GM21786 (cell line): ENCODE data around the gene ARMH2.

ENCODE experiments used
- ATAC-seq: cut with Tn5 transposase; IDR thresholded peaks from one replicate; pipeline ENCODE4 v1.9.1; 2021; ENCODE audit not compliant: unreplicated experiment

ARMH2 gene

DNA sequence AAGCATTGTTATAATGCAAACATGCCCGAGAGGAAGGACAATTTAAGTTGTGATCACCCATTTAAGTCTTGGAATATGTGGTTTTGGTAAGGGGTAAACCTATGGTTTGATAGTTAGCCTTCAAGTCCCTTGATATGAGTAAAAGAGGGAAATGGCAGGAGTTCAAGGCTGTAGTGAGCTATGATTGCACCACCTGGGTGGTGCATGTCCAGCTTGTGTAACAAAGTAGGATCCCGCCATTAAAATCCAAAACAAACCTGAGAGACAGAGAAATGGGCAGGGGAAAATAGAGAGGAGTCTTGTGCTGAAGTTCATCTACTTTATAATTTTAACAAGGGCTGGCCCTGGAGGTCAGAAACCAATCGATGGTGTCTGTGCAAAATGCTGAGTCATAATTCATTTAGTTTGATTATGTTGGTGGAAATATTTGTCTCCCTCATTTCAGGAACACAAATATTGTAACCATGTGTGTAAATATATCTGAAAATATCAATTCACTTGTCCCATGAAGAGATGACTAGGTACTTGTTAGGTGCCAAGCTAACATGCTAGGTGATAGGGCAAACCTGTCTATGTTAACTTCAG is 23.2 kb upstream of the ARMH2 start:
- no peak for ATAC-seq

DNA sequence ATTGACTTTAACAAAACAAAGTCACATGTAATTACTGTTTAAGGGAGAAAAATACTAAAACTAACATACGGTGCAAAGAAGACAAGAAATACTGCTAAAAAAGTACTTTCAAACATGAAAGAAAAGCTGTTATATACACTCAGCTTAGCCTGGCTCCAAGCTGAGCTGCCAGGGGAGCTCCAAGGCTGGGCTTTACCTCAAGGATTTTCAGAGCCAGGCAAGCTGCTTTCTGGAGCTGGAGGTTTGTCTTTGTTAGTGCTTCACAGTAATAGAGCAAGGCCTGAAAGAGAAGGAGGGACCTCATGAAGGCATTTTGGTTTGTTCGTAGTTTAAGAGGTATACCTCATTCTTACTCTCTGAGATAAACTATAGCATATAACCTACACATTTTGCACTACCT is 19.6 kb upstream of the ARMH2 start:
- no peak for ATAC-seq

DNA sequence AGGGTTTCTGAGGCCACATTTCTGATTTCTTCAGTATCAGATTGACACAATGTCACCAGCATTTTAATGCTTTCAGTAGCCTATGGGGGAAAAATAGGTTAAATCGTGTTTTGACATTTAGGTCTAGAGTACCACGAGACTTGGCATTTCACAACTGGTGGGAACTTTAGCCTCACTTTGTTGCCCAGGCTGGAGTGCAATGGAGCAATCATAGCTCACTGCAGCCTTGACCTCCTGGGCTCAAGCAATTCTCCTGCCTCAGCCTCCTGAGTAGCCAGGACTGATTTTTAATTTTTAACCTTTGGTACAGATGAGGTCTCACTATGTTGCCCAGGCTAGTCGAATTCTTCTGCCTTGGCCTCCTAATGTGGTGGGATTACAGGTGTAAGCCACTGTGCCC is 11.0 kb upstream of the ARMH2 start:
- ATAC-seq, result no peak

DNA sequence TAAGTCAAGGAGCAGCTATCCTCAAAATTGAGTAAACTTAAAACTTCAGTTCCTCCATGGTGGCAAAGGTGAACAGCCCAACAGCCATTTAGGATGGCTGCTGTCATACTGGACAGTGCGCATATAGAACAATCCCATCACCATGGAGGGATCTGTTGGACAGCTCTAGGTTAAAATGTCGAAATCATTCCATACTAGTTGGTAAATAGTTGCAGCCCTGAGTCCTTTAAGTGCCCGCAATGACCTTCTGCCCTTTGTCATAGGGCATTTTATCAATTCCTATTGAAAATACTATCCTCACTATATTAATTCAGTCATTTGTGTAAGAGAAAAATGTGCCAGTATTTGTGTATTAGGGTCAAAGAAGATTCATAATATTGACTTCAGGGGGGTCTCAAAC is 8.9 kb upstream of the ARMH2 start:
- no peak for ATAC-seq

DNA sequence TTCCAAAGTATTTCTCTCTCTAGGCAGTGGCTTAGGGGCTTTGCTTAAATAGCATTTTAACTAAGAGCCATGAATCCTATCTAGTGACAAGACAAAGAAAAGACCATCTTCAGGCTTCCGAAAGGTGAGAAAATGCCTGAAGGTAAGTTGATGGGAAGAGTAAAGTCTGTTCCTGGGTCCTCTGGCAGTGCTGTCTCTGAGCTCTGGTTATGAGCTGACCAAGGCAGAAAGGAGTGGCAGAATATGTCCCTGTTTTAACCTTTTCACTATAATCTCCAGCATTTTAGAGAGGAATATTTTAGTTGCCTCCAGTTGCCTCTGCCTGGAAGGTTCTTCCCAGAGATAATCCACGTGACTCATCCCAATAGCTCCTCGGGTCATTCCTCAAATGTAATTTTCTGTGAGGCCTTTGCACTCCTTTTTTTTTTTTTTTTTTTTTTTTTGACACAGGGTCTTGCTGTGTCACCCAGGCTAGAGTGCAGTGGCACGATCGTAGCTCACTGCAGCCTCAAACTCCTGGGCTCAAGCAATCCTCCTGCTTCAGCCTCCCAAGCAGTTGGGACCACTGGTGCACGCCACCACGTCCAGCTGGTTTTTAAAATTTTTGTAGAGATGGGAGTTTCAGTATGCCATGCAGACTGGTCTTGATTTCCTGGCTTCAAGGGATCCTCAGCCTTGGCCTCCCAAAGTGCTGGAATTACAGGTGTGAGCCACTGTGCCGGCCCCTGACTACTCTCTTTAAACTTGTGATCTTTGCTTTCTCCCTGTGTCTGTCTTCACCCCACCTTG is 3.7 kb upstream of the ARMH2 start:
- no peak for ATAC-seq

DNA sequence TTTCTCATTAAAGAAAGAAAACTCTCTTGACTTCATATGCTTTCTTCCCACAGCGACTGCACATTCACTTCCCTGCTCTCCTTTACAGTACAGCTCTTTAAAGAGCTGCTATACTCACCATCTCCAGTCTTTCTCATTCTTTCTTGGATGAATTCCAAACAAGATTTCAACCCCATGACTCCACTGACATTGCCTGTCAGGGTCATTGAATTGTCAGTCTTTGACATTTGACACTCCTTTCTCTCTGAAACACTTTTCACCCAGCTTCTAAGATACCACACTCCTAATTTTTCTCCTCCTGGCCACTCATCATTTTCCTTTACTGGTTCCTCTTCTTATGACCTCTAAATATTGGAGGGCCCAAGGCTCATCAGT is 811 bp upstream of the ARMH2 start:
- no peak for ATAC-seq

DNA sequence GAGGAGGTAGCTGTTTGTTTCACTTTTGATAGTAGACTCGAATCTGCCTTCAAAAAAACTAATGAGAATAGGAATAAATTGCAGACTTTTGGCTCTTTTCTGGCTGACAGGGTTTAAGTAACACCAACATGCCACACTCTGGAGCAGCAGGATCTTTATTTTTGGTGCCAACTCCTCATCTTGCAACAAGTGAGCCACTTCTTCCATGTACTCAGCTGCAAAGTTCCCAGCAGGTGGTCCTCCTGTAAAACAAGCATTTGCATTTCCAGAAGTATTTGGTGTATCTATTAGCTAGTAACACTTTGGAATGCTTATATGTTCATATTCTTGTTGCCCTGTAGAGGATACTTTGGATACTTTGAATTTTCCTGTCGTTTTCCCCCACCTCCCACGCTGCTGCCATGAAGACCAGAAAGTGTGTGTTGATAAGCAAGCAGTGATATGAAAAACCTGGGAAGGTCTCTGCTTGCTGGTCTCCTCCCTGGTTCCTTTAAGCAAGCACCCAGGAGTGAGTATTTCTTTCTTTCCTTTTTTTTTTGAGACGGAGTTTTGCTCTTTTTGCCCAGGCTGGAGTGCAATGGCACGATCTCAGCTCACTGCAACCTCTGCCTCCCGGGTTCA is 1.0 kb downstream of the ARMH2 start:
- no peak for ATAC-seq

DNA sequence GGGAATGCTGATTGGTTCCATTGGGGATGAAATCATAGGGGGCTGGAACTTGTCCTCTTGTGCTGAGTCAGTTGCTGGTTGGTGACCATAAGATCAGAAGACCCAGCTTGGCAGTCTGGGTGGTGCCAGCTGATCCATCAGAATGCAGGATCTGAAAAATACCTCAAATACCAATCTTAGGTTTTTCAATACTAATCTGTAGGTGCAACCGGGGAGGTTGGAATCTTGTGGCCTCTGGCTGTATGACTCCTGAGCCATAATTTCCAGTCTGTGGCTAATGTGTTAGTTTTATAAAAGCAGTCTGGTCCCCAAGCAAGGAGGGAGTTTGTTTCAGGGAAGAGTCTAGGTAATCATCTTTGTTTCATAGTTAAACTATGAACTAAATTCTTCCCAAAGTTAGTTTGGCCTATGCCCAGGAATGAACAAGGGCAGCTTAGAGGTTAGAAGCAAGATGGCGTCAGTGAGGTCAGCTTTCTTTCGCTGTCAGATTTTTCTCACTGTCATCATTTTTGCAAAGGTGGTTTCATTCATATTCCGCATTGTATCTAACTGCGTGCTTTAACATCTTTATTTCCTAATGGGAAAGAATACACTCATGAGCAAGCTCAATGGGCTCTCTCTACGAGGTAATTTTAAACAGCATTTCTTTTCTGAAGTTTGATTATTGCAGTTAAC is 2.0 kb downstream of the ARMH2 start:
- no peak for ATAC-seq

DNA sequence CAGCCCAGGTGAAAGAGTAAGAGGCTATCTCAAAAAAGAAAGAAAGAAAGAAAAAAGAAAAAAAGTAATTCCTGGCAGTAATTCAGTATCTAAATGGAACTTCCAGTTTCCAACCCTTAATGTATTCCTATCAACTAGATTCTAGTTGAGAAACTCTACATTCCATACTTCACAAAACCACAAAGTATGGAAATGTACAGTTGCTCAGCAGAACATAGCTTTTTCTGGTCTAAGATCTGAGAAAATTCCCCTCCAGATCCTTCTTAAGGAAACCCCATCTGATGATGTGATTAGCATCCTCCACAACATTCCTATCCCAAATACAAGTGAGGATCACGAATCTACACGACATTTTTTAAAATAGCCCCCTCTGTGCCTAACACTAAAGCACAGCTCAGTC is 3.6 kb downstream of the ARMH2 start:
- ATAC-seq, result no peak

DNA sequence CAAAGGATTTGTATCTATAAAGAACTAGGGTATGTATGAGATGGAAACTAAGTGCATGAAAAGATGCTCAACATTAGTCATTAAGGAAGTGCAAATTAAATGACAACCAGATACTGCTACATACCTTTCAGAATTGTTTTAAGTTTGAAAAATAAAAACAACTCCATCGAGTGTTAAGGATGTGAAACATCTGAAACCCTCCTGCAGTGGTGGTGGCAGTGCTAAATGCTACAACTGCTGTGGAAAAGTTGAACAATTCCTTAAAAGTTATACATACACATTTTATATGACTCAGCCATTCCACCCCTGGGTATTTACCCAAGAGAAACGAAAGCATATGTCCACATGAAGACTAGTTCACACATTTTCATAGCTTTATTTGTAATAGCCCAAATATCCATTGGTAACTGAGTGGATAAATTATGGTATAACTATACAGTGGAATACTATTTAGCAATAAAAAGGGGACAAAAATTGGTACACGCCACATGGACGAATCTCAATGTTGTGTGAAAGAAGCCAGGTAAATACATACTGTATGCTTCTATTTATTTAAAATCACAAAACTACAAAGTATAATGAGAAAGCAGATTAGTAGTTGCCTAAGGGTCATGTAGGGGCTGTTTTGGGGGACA is 10.6 kb downstream of the ARMH2 start:
- no peak for ATAC-seq

DNA sequence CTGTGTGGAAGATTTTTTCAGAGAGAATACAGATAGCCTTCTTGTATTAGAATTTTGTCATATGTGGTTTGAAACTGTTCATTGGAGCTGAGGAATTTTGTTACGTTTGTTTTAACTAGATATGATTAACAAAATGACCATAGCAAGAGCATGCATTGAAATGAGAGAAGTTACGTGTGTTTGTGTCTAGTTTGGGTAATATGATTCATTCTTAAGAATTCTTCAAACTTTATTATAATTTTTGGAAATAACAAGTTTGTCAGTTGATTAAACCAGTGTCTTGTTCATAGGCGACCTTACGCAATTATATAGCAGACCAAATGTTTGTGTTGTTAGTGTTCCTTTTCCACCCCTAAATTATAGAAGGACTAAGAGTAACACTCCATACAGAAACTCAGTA is 18.5 kb downstream of the ARMH2 start:
- no peak for ATAC-seq

DNA sequence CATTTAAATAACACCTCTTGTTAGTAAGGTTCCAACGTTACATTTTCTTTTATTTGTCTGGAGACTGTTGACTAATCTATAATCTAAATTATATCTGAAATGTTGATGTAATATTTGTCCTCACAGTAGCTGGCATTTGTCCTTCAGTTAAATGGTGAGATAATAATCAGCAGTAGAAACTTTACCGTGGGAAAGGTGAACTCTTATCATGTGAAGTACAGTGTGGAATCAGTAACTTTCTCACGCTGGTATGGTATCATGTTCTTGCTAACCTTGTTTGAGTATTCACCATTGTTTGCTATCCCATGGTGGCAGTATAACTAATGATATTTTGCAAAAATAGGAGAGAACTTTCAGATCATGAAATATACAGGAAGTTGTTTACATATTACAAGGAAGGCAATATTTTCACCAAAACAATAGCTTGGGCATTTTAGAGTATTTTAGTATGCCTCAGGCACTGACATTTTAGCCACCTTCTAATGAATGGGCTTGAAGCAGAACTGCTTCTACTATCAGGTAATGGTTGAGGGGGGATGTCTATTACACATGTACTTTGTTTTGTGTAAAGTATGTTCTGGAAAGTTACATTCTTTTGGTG is 19.2 kb downstream of the ARMH2 start:
- no peak for ATAC-seq

DNA sequence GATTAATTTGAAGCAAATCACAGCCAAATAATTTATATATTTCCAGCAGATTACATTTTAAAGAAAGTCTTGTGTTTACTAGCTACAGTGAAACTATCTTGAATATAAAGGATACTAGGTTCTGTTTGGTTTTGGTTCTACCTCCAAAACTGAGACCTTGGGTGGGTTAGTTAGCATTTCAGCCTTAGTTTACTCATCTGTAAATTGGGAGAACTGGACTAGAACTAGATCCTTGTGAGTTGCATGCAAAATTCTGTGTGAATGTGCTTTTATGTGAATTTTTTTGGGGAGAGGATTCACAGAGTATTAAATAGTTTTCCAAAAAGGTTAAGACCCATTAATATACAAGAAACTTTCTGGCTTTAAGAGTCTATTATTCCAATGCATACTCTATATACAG is 19.8 kb downstream of the ARMH2 start:
- ATAC-seq, result no peak

DNA sequence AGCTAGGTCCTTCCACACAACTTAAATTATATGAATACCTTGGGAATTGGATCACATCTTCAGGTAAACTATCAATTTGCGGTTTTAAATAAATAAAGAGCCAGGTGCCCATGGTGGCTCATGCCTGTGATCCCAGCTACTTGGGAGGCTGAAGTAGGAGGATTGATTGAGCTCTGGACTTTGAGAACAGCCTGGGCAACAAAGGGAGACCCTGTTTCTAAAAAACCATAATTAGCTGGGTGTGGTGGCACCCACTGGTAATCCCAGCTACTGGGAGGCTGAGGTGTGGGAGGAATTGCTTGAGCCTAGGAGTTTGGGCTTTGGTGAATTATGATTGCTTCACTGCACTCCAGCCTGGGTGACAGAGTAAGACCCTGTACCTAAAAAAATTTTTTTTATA is 20.6 kb downstream of the ARMH2 start:
- ATAC-seq, result no peak

DNA sequence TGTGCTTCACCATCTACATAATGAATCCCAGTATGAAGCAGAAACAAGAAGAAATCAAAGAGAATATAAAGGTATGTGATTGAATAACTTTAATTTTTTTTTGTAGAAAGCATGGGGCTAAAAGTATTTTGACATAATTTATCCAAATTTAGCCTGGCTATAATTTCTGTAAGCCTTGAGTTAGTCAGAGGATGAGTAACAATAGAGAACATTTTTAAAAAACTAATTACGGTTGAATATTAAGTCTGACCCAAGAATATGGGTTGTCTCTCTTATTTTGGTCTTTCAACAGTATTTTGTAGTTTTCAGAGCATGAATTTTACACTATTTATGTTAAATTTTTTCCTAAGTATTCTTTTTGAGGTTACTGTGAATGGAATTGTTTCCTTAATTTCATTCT is 21.5 kb downstream of the ARMH2 start:
- no peak for ATAC-seq

DNA sequence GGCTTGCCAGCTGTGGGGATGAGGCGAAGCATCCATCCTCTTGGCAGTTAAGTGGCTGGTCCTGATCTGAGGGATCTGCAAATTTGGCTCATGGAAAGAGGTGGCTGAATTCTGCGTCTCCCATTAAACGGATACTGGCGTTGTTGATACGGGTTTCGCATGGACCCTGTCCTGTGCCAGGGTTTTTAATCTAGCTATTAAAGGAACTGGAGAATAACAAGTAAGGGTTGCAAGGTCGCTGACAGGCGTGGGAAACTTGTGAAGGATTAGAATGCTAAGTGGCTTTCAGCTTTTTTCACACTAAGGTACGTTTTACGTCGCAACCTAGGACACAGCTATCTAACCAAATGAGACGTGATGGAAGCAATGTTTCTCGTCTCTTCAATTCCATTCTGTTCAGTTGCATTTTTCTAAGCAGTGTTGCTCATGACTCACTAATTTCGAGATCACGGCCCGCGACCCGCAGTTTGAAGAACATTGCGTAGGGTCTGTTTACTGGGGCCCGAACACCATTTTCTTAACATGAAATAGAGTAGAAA is 23.1 kb downstream of the ARMH2 start:
- ATAC-seq, result peak; percentile 3

DNA sequence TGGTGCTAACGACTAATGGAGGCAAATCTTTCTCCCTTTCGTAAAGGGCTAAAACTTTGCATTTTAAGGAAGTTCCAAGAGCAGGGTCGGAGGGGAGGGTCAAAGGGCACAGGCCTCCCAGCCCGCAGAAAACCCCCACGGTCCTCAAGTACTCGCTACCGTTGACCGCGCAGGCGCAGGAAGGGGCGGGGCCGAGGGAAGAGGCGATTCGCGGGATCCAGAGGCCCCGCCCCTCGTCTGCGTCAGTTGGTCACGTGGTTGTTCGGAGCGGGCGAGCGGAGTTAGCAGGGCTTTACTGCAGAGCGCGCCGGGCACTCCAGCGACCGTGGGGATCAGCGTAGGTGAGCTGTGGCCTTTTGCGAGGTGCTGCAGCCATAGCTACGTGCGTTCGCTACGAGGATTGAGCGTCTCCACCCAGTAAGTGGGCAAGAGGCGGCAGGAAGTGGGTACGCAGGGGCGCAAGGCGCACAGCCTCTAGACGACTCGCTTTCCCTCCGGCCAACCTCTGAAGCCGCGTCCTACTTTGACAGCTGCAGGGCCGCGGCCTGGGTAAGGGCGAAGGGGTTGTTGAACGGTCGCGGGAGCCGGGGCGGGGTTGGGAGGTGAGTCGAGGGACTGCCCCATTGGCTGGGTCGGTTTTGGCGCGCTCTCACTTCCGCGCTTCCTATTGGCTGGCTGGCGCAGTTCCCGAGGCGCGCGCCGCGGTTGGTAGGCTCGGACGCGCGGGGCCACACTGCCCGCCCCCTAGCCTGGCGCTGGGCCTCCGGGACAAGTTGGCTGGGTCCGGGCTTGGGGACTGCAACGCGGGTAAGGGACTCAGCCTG is 23.8 kb downstream of the ARMH2 start, which contains the start of gene GMNN:
GMNN (plus strand) TSS at position 242 of the 824 bp plus-strand sequence. CDS start 2,310 bp downstream, outside the sequence.
- peak; percentile 90 for ATAC-seq

DNA sequence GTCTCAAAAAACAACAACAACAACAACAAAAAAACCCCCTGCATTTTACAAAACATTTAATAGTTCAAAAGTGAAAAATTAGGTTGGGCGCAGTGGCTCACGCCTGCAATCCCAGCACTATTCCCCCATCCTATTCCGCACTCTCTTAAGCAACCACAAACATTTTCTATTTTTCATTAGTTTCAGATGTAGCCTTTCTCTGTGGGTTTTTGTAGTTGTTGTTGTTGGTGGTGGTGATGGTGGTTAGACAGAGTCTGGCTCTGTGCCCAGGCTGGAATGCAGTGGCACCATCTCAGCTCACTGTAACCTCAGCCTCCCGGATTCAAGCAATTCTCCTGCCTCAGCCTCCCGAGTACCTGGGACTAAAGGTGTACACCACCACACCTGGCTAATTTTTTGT is 30.4 kb downstream of the ARMH2 start:
- no peak for ATAC-seq

DNA sequence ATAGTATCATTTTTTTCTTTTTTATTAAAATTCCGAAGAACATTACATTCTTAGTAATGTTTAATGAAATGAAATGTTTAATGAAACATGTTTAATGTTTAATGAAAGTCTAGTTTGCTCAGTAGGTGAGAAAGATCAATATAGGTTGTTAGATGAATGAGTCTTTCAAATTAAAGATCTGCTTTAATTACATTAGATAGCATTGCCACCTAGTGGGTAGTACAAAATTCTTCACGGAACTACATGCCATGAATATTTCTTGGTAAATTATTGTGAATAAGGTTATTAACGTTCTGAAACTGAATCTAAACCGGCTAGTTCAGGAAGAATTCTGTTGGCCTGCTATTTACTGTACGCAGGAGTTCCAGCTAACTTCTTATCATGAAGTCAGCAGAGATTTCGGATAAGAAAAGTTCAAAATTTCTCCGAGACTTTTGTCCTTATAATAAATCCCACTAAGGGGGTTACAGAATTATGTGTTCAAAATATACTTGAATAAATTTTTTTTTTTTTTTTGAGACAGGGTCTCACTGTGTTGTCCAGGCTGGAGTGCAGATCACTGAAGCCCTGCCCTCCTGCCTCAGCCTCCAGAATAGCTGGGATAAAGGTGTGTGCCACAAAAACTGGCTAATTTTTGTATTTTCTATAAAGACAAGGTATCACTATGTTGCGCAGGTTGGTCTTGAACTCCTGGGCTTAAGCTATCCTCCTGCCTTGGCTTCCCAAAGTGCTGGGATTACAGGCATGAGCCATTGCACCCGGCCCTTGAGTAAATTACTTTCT is 31.8 kb downstream of the ARMH2 start:
- no peak for ATAC-seq
